ENCODE measurements around the gene DDIAS.
"Not testable (repeated sequence)": the region's sequence is repeated elsewhere in the genome, so short reads cannot be mapped to it uniquely, and the experiment has no call there.

The DDIAS gene

GRCh38 chr11:82889133-82890001 is 12.2 kb upstream of the DDIAS start:
- no peak for DNase-seq

DNA sequence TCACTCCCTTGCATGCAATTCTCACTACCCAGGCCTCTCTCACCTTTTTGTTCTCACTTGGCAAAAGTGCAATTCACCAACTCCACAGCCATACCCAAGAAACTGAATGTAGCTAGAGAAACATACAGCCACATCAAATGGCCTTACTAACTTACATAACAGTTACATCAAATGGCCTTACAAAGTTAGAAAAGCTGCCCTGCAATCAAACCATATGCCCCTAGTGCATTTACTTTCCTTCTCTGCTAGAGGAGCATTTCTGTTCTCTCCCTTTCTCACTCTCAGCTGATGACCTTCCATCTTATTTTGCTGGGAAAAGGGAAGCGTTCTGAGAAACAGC is 11.6 kb upstream of the DDIAS start:
- no peak for DNase-seq

GRCh38 chr11:82890936-82891335 is 10.6 kb upstream of the DDIAS start:
- no peak for DNase-seq

- no peak for DNase-seq
These were observed 8.8 kb upstream of the DDIAS start for GRCh38 chr11:82892611-82893169.

- no peak for DNase-seq
These were observed 6.0 kb upstream of the DDIAS start for GRCh38 chr11:82895437-82896091.

- no peak for DNase-seq
These were observed 5.4 kb upstream of the DDIAS start for GRCh38 chr11:82896183-82896582.

- no peak for DNase-seq
These were observed 3.3 kb upstream of the DDIAS start for GRCh38 chr11:82898241-82898640.

DNA sequence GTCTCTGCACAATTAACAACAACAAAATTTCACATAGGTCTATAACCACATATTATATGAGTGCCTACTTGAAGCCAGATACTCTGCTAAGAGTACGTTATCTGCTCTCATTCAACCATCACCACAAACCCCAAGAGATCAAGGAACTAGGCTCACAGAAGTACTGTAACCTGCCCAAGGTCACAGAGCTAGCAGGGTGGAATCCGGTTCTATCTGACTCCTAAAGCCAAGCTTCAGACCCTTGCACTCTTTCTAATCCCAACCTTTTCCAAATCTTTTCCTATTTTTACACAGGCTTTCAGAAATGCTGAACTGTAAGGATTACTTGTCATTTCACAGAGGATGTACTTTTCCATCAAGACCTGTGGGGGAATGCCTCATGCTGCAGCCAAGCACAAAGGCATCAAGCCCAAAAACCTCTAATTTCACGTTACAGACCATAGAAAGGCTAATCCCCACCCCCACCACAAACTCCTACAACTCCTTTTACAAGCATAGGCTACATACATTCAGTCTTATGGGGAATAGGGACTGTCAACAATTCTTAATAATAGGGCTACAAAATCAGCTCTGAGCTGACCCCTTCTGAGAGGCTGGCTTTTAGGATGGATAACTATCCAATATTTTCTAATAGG is 2.2 kb upstream of the DDIAS start:
- no peak for DNase-seq

GRCh38 chr11:82899957-82900276 is 1.6 kb upstream of the DDIAS start:
- no peak for DNase-seq

DNA sequence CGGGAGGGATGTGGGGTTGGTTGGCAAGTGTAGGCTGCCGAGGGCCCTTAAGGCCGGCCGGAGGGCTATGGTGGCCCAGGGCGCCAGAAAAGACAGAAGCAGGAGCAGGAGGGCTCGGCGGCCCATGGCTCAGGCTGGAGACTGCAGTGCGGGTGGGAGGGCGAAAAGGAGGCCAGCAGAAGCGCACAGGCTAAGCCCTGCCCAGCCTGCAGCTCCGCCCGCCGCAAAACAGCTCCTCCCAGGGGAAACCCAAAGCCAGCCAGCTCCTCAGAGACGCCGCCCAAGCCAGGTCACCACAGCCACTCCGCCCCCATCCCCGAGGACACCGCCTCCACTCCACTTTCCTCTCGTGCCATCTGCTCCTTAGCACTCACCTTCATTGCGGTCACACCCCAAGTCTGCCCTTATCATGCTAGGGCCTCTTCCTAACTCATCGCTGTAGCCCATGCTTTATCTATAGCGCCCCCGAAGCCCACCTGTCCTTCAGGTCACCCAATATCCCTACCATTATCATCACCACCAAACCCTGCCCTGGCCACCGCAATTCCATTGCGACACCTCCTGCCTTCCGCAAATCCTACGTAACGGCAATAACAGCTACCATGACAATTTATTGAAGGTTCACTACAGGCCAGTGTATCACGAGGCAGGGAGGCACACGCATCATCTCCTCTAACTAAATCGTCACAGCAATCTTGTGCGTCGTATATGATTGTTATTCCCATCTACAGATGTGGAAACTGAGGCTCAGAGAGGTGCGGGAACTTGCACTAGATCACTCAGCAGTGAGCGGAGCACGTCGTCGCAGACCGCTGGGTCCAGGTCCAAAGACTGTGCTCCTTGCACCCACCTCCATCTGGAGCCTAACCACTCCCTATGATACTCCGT is 1.0 kb upstream of the DDIAS start, which contains the start of gene PRCP:
Gene PRCP (minus strand): TSS at position 154 of the 888 bp plus-strand sequence. CDS start 28 bp downstream, at position 126.
- peak; percentile 83 for DNase-seq

DNA sequence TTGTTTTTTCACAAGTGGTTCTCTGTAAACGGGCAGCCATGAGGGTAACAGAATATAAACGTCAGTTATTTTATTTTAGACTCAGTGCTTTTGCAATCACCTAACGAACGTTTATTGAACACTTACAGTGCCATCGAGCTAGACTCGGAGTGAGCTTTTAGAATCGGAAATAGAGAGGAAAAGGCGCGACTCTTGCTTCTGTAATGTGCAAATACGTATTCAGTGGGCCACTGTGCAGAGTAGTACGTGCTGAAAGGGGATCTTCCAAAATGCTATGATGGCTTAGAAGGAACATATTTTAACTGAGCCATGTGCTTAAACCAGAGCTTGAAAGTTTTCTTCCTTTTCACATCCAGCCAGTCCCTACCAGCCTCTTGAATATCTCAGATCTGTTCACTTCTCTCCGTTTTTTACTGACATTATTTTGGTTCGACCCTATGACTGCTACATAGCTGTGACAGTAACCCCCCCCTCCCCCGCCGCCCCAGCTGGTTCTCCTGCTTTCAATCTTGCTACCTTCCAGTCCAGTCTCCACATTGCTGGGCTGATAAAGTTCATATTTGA is 468 bp downstream of the DDIAS start:
- DNase-seq: no peak

GRCh38 chr11:82902880-82903279 is 1.3 kb downstream of the DDIAS start:
- no peak for DNase-seq

- no peak for DNase-seq
These were observed 2.5 kb downstream of the DDIAS start for GRCh38 chr11:82903843-82904586.

DNA sequence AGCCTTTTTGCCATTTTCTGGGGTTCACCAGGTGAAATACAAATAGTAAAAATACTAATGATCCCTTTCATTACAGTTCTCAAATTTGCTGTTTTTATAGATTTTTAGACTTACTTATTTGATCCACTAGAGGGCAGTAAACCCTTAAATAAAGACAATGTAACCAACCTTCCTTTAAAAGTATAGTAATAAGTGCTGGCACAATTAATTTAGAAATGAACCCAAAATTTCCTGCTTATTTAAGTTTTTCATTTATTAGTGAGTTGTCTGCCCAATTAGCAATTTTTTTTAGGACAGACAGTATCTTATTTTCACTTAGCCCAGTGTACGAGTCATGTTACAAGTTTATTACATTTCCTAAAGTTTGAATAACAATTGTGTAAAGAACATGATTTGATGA is 4.7 kb downstream of the DDIAS start:
- DNase-seq: no peak

- DNase-seq: no peak
These were observed 5.4 kb downstream of the DDIAS start for GRCh38 chr11:82906931-82907330.

- no peak for DNase-seq
These were observed 5.8 kb downstream of the DDIAS start for GRCh38 chr11:82907371-82907770.

- DNase-seq: no peak
These were observed 6.8 kb downstream of the DDIAS start for GRCh38 chr11:82908311-82908710.

- DNase-seq: no peak
These were observed 7.6 kb downstream of the DDIAS start for GRCh38 chr11:82909015-82909640.

- DNase-seq: not testable (repeated sequence)
These were observed 18.2 kb downstream of the DDIAS start for GRCh38 chr11:82919786-82920185.

- DNase-seq: not testable (repeated sequence)
These were observed 18.7 kb downstream of the DDIAS start for GRCh38 chr11:82920227-82920626.

All from right kidney (tissue), 1 donor.